ENCODE results near the gene SOX6. TPM values are rescaled to one million over a fixed set of nuclear protein-coding genes. Genes with fewer than 3 reads are reported as not detected.
A peak's percentile ranks its signal among the peaks of the same experiment; 100 is the strongest.

SOX6 gene
- polyA plus RNA-seq, 1 donor from 2014 or later = 2.2 TPM

DNA sequence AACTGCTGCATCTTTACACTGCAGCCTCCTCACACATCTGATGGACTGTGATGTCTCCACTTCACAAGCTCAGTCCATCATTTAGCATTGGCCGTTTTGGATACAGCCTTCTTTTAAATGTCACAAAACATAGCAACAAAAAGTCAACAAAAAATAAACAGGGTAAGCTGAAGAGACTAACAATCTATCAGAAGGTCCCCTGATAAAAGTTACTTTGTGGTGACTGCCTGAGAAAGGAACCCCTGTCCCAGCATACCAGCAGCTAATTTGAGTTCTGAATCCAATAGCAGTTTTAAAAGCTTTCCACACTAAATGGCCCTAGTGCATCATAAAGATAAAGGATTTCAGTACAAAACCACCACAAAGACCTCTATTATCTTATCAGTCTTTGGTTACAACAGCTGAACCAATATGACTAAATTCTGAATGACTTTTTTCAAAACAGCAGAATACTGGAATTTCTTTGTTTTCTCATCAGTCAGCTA lies 162.4 kb downstream of the SOX6 start:
- no peaks in the 10 kb centered on the region for H3K27me3 ChIP-seq (ENCODE audit: insufficient read depth, low read depth, low read length)
- H3K4me3 ChIP-seq (ENCODE audit: low read length) = no peak overlapping the region
- H3K79me2 ChIP-seq (replicated peaks; ENCODE audit: insufficient read depth, low read length) = no peaks in the 10 kb centered on the region
- H3K36me3 ChIP-seq (ENCODE audit: insufficient read depth, low read length) = no peaks in the 10 kb centered on the region
- peaks cover 2% of the 10 kb centered on the region for H3F3A ChIP-seq (ENCODE audit: insufficient read depth, low read length, poor library complexity, severe bottlenecking)
- H3K9me2 ChIP-seq (ENCODE audit: insufficient read depth, low read length) = no peaks in the 10 kb centered on the region
- no peaks in the 10 kb centered on the region for H4K20me1 ChIP-seq (ENCODE audit: insufficient read depth)
- no peak overlapping the region for H3K4me2 ChIP-seq (ENCODE audit: low read length)
- no peak overlapping the region for H2AFZ ChIP-seq (ENCODE audit: low read depth, low read length)
- H3K9ac ChIP-seq (ENCODE audit: low read length) = no peak overlapping the region
- H3K9me3 ChIP-seq (ENCODE audit: low read length) = no peaks in the 10 kb centered on the region
- no peak overlapping the region for H3K27ac ChIP-seq (ENCODE audit: low read length)
- TF ChIP-seq, protein P1, sequence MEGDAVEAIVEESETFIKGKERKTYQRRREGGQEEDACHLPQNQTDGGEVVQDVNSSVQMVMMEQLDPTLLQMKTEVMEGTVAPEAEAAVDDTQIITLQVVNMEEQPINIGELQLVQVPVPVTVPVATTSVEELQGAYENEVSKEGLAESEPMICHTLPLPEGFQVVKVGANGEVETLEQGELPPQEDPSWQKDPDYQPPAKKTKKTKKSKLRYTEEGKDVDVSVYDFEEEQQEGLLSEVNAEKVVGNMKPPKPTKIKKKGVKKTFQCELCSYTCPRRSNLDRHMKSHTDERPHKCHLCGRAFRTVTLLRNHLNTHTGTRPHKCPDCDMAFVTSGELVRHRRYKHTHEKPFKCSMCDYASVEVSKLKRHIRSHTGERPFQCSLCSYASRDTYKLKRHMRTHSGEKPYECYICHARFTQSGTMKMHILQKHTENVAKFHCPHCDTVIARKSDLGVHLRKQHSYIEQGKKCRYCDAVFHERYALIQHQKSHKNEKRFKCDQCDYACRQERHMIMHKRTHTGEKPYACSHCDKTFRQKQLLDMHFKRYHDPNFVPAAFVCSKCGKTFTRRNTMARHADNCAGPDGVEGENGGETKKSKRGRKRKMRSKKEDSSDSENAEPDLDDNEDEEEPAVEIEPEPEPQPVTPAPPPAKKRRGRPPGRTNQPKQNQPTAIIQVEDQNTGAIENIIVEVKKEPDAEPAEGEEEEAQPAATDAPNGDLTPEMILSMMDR (IDR thresholded peaks at IDR 0.05; ENCODE audit: poor library complexity, severe bottlenecking) = no peak
- TF ChIP-seq POLR2AphosphoS5 (IDR thresholded peaks at IDR 0.05) = no peak
- TF ChIP-seq, protein P2, sequence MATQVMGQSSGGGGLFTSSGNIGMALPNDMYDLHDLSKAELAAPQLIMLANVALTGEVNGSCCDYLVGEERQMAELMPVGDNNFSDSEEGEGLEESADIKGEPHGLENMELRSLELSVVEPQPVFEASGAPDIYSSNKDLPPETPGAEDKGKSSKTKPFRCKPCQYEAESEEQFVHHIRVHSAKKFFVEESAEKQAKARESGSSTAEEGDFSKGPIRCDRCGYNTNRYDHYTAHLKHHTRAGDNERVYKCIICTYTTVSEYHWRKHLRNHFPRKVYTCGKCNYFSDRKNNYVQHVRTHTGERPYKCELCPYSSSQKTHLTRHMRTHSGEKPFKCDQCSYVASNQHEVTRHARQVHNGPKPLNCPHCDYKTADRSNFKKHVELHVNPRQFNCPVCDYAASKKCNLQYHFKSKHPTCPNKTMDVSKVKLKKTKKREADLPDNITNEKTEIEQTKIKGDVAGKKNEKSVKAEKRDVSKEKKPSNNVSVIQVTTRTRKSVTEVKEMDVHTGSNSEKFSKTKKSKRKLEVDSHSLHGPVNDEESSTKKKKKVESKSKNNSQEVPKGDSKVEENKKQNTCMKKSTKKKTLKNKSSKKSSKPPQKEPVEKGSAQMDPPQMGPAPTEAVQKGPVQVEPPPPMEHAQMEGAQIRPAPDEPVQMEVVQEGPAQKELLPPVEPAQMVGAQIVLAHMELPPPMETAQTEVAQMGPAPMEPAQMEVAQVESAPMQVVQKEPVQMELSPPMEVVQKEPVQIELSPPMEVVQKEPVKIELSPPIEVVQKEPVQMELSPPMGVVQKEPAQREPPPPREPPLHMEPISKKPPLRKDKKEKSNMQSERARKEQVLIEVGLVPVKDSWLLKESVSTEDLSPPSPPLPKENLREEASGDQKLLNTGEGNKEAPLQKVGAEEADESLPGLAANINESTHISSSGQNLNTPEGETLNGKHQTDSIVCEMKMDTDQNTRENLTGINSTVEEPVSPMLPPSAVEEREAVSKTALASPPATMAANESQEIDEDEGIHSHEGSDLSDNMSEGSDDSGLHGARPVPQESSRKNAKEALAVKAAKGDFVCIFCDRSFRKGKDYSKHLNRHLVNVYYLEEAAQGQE (IDR thresholded peaks at IDR 0.05; ENCODE audit: borderline replicate concordance) = no peak
- no peak for TF ChIP-seq TAF1 (IDR thresholded peaks at IDR 0.05; ENCODE audit: low read depth)
- no peak for TF ChIP-seq MXI1 (conservative IDR thresholded peaks at IDR 0.05; ENCODE audit: poor library complexity, severe bottlenecking)
- TF ChIP-seq SMC3 (conservative IDR thresholded peaks at IDR 0.05; ENCODE audit: poor library complexity) = no peak
- no peak for TF ChIP-seq RAD21 (conservative IDR thresholded peaks at IDR 0.05)

DNA sequence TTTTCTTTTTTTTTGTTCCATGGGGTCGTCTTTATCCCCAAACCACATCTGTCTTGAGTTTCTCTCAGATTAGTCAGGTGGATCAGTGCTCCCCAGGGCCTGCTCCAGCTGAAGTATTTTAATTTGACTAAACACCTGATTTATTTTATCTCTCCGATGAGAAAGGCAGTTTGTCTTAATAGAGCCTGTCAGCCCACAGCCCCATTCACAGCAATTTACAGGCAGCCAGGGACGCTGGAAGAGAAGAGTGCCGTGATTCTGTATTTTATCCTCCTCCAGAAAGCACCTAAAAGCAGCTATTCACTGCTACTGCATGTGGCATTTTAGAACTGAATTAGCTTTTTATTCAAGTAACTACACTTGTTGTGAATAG lies 164.5 kb downstream of the SOX6 start:
- H3K27ac ChIP-seq (ENCODE audit: low read length) = peak overlapping the region; percentile 1
- no peak overlapping the region for H2AFZ ChIP-seq (ENCODE audit: low read depth, low read length)
- no peaks in the 10 kb centered on the region for H3K9me2 ChIP-seq (ENCODE audit: insufficient read depth, low read length)
- peak overlapping the region; percentile 53 for H3K4me3 ChIP-seq (ENCODE audit: low read length)
- H3K27me3 ChIP-seq (ENCODE audit: insufficient read depth, low read depth, low read length) = no peaks in the 10 kb centered on the region
- H3K9me3 ChIP-seq (ENCODE audit: low read length) = no peaks in the 10 kb centered on the region
- no peaks in the 10 kb centered on the region for H4K20me1 ChIP-seq (ENCODE audit: insufficient read depth)
- no peaks in the 10 kb centered on the region for H3K79me2 ChIP-seq (replicated peaks; ENCODE audit: insufficient read depth, low read length)
- TF ChIP-seq MXI1 (conservative IDR thresholded peaks at IDR 0.05; ENCODE audit: poor library complexity, severe bottlenecking) = no peak
- TF ChIP-seq TAF1 (IDR thresholded peaks at IDR 0.05; ENCODE audit: low read depth) = no peak
- no peak for TF ChIP-seq RAD21 (conservative IDR thresholded peaks at IDR 0.05)
- TF ChIP-seq EP300 (conservative IDR thresholded peaks at IDR 0.05; ENCODE audit: poor library complexity, severe bottlenecking) = no peak
- no peak for TF ChIP-seq EZH2 (IDR thresholded peaks at IDR 0.05; ENCODE audit: borderline replicate concordance, insufficient read depth, low read length, poor library complexity, severe bottlenecking)
- TF ChIP-seq, protein P2 (IDR thresholded peaks at IDR 0.05; ENCODE audit: borderline replicate concordance) = no peak
- TF ChIP-seq, protein P1 (IDR thresholded peaks at IDR 0.05; ENCODE audit: poor library complexity, severe bottlenecking) = no peak
- TF ChIP-seq POLR2AphosphoS5 (IDR thresholded peaks at IDR 0.05) = no peak
- TF ChIP-seq SMC3 (conservative IDR thresholded peaks at IDR 0.05; ENCODE audit: poor library complexity) = no peak
- H3K36me3 ChIP-seq (ENCODE audit: insufficient read depth, low read length) = no peaks in the 10 kb centered on the region
- peaks cover 2% of the 10 kb centered on the region for H3F3A ChIP-seq (ENCODE audit: insufficient read depth, low read length, poor library complexity, severe bottlenecking)
- peak overlapping the region; percentile 6 for H3K9ac ChIP-seq (ENCODE audit: low read length)
- peak overlapping the region; percentile 7 for H3K4me2 ChIP-seq (ENCODE audit: low read length)
